Subcutaneous adipose tissue (tissue), 4 donors: ENCODE results near the gene SCGN. TPM values are rescaled to one million over a fixed set of nuclear protein-coding genes. Genes with fewer than 3 reads are reported as not detected.

Experiments
- CTCF ChIP-seq: fragments of 450-650 bp; IDR thresholded peaks from one replicate; pipeline ENCODE4 v1.5.1; 2016; ENCODE audit warnings: low read depth, mild to moderate bottlenecking, control low read depth, antibody characterized with exemption, moderate library complexity
- total RNA-seq, 4 donors: library from RNA; depleted of rRNA; stranded (reverse); fragments of >200 nt; gene quantifications; one replicate each; pipeline ENCODE4 v1.1.0, GENCODE V29; 2016

The SCGN gene
- total RNA-seq, 4 donors from 2014 or later, result 0.85 to 26.6 (median 1.9) TPM

GRCh38 chr6:25614052-25614451 is 38.0 kb upstream of the SCGN start:
- no peak for TF ChIP-seq CTCF

- no peak for TF ChIP-seq CTCF
These were observed 36.5 kb upstream of the SCGN start for GRCh38 chr6:25615471-25615870.

GRCh38 chr6:25617997-25618396 is 34.0 kb upstream of the SCGN start:
- TF ChIP-seq CTCF, result no peak

DNA sequence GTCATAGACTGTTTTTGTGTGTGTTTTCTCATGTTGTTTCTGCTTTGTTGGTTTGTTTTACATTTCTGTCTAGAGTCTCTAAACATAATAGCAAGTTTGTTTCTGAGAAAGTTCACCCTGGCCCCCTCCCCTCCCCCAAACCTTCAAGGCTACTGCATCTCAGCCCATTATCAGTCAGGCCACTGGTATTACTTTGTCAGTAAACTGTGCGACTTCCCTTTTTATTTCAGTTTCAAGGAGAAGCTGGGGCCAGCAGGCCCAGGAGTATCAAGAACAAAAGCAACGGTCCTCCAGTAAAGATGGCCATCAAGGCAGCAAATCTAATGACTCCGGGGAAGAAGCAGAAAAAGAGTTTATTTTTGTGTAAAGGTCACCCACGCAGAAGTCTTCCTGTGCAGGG is 32.8 kb upstream of the SCGN start:
- no peak for TF ChIP-seq CTCF

DNA sequence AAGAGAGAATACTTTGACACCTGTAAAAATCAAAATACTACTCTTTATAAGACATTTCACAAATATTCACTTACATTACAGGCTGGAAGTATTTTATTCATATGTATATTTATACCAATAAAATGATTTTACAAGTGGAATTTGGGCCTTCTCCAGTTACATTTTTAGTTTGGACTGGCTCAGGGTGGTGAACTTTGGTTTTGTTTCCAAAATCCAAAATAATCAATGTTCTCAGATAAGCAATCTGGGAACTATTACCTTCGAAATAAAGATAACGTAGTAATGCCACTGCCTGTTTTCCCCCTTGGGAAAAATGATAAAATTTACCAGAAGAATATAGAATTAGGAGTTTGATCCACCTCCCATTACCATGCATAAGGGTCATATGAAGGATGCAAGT is 31.6 kb upstream of the SCGN start:
- no peak for TF ChIP-seq CTCF

DNA sequence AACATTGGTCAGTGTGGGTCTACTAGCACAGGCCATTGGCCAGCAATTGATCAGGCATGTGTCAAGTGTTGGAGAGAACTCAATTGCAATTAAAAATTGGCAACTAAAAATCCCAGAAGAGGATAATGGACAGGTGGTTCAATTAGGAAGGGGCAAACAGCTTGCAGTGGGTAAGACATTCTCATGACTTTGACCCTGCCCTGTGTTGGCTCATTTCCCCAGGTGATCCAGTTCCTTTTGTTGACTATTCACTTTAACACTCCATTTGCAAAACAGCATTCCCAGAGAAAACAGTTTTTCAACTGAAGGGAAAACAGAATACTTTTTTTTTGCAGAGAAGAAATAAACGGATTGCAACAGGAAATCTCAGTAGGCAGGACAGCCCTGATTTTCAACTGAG is 28.9 kb upstream of the SCGN start:
- no peak for TF ChIP-seq CTCF

GRCh38 chr6:25623879-25624278 is 28.1 kb upstream of the SCGN start:
- TF ChIP-seq CTCF, result no peak
